Mammary microvascular endothelial cell (primary cell): ENCODE data around the gene ANKRD36. TPM values are rescaled to one million over a fixed set of nuclear protein-coding genes. Genes with fewer than 3 reads are reported as not detected.

Source experiments
- total RNA-seq: library from RNA; depleted of rRNA; stranded (reverse); fragments of >200 nt; gene quantifications from 2 replicates; pipeline ENCODE4 v1.2.3, GENCODE V29; 2015

The ANKRD36 gene
- 8.2 and 8.3 TPM in 2 replicates for total RNA-seq

GRCh38 chr2:97113050-97113881 lies at the start of gene ANKRD36:
ANKRD36 (plus strand) TSS chr2:97113153; CDS start chr2:97113740, 587 bp downstream.

GRCh38 chr2:97094772-97095611 lies 18.0 kb upstream of the ANKRD36 start, which contains the start of gene FAHD2B:
FAHD2B (minus strand) TSS chr2:97094882; CDS start chr2:97091706, 3,176 bp downstream.

Other genes with a start within 250 kb of the ANKRD36 start
- gene SEMA4C, start 243.1 kb upstream of the ANKRD36 start, total RNA-seq: 2.4 and 6.0 TPM in 2 replicates
- gene FAM178B, start 126.6 kb upstream of the ANKRD36 start, total RNA-seq: not detected in 2 replicates
- 3.2 and 4.6 TPM in 2 replicates for gene FAHD2B, start 18.3 kb upstream of the ANKRD36 start, total RNA-seq